WTC11 (cell line): Measurements from ENCODE around the gene MAGEB6B. TPM values are rescaled to one million over a fixed set of nuclear protein-coding genes. Genes with fewer than 3 reads are reported as not detected.

ENCODE experiments used
- ATAC-seq: fragments of 200-7000 bp; cut with Tn5 transposase; 2 replicates; pipeline ENCODE4 v1.10.0; 2021; ENCODE audit warnings: mild to moderate bottlenecking, moderate library complexity
- Bru-seq: library from RNA; stranded (reverse); fragments of 400-500 nt; gene quantifications from one replicate; lab custom pipeline; 2021; lab: Mats Ljungman, UMichigan
- CTCF ChIA-PET: fragments of 300-600 bp; sonication (Branson Sonifier 250); formaldehyde crosslinking; loops from one replicate; lab custom pipeline; 2021; ENCODE audit warnings: antibody characterized with exemption; lab: Charles Lee
- POLR2A ChIA-PET: fragments of 350-600 bp; sonication (Branson Sonifier 250); formaldehyde crosslinking; loops from one replicate; lab custom pipeline; 2021; ENCODE audit warnings: antibody characterized with exemption; lab: Charles Lee
- DNase-seq: peaks from one replicate; pipeline ENCODE4 v3.0.0; 2021; ENCODE audit warnings: low spot score
- H3K27ac Mint-ChIP-seq: 2 replicates; pipeline ENCODE4 v1.8.0; 2021; ENCODE audit warnings: mixed read lengths
- H3K27me3 Mint-ChIP-seq: 2 replicates; pipeline ENCODE4 v1.8.0; 2021; ENCODE audit warnings: low read depth, mild to moderate bottlenecking, moderate library complexity, mixed read lengths
- H3K36me3 Mint-ChIP-seq: 2 replicates; pipeline ENCODE4 v1.8.0; 2021; ENCODE audit warnings: mixed read lengths
- H3K4me1 Mint-ChIP-seq: 2 replicates; pipeline ENCODE4 v1.8.0; 2022; ENCODE audit warnings: mixed read lengths
- H3K4me3 Mint-ChIP-seq: 2 replicates; pipeline ENCODE4 v1.8.0; 2021; ENCODE audit warnings: mild to moderate bottlenecking, moderate library complexity, mixed read lengths
- H3K9me3 Mint-ChIP-seq: 2 replicates; pipeline ENCODE4 v1.8.0; 2021; ENCODE audit warnings: mixed read lengths
- ATF1 ChIP-seq: sonication (generic); formaldehyde crosslinking; IDR thresholded peaks from 2 replicates; pipeline ENCODE4 v1.8.1; 2023; ENCODE audit warnings: mild to moderate bottlenecking, moderate library complexity, missing genetic modification reagents
- ELF4 ChIP-seq: sonication (generic); formaldehyde crosslinking; IDR thresholded peaks from 2 replicates; pipeline ENCODE4 v1.8.1; 2022; ENCODE audit warnings: low read depth, mild to moderate bottlenecking, moderate library complexity, missing genetic modification reagents
- ETV6 ChIP-seq: sonication (generic); formaldehyde crosslinking; IDR thresholded peaks from 2 replicates; pipeline ENCODE4 v1.8.1; 2022; ENCODE audit warnings: mild to moderate bottlenecking, missing genetic modification reagents
- FOXJ3 ChIP-seq: sonication (generic); formaldehyde crosslinking; IDR thresholded peaks from 2 replicates; pipeline ENCODE4 v1.9.0; 2021; ENCODE audit warnings: missing genetic modification reagents, mild to moderate bottlenecking, borderline replicate concordance
- IRF2 ChIP-seq: sonication (generic); formaldehyde crosslinking; IDR thresholded peaks from 2 replicates; pipeline ENCODE4 v1.8.0; 2022; ENCODE audit warnings: low read depth, missing genetic modification reagents, borderline replicate concordance
- JAZF1 ChIP-seq: fragments of 250-450 bp; sonication (Bioruptor Pico); IDR thresholded peaks from 2 replicates; pipeline ENCODE4 v1.9.0; 2021; ENCODE audit warnings: moderate library complexity, mild to moderate bottlenecking, inconsistent platforms
- NR1H2 ChIP-seq: sonication (generic); formaldehyde crosslinking; IDR thresholded peaks from 2 replicates; pipeline ENCODE4 v1.9.0; 2021; ENCODE audit warnings: mild to moderate bottlenecking, moderate library complexity, missing genetic modification reagents
- NR3C1 ChIP-seq: sonication (generic); formaldehyde crosslinking; conservative IDR thresholded peaks from 2 replicates; pipeline ENCODE4 v1.8.1; 2023; ENCODE audit warnings: low read depth, mild to moderate bottlenecking, missing genetic modification reagents
- PRRX2 ChIP-seq: fragments of 250-450 bp; sonication (Bioruptor Pico); IDR thresholded peaks from 2 replicates; pipeline ENCODE4 v1.8.0; 2021; ENCODE audit warnings: mild to moderate bottlenecking
- RORB ChIP-seq: fragments of 250-450 bp; sonication (Bioruptor Pico); IDR thresholded peaks from 2 replicates; pipeline ENCODE4 v1.9.0; 2021; ENCODE audit warnings: mild to moderate bottlenecking
- ZBTB21 ChIP-seq: sonication (generic); formaldehyde crosslinking; IDR thresholded peaks from 2 replicates; pipeline ENCODE4 v1.8.1; 2023; ENCODE audit warnings: mild to moderate bottlenecking, missing genetic modification reagents, borderline replicate concordance
- ZNF121 ChIP-seq: sonication (generic); formaldehyde crosslinking; IDR thresholded peaks from 2 replicates; pipeline ENCODE4 v1.8.0; 2023; ENCODE audit warnings: missing genetic modification reagents
- ZNF263 ChIP-seq: sonication (generic); formaldehyde crosslinking; IDR thresholded peaks from 2 replicates; pipeline ENCODE4 v1.8.1; 2022; ENCODE audit warnings: low read depth, mild to moderate bottlenecking, moderate library complexity, missing genetic modification reagents
- ZNF396 ChIP-seq: fragments of 250-450 bp; sonication (Bioruptor Pico); IDR thresholded peaks from 2 replicates; pipeline ENCODE4 v1.8.0; 2021; ENCODE audit warnings: mild to moderate bottlenecking, moderate library complexity, borderline replicate concordance
- ZNF423 ChIP-seq: fragments of 250-450 bp; sonication (Bioruptor Pico); IDR thresholded peaks from 2 replicates; pipeline ENCODE4 v2.1.2; 2022; ENCODE audit warnings: mild to moderate bottlenecking, moderate library complexity
- long read RNA-seq, 3 experiments: library from RNA in 1 of 3; library from capped mRNA in 1 of 3; library from polyadenylated mRNA in 1 of 3; unstranded in 2 of 3; stranded (forward) in 1 of 3; transcript quantifications; one replicate each; pipeline ENCODE4 v2.0.0, GENCODE V29; 2021
- total RNA-seq: library from RNA; stranded (reverse); gene quantifications from 3 replicates; pipeline ENCODE4 v1.2.3, GENCODE V29; 2021
- TF ChIP-seq, protein P1 (sequence below): fragments of 250-450 bp; sonication (Bioruptor Pico); IDR thresholded peaks from 2 replicates; pipeline ENCODE4 v1.9.0; 2021; ENCODE audit warnings: mild to moderate bottlenecking
- TF ChIP-seq, protein P2 (sequence below): sonication (generic); formaldehyde crosslinking; IDR thresholded peaks from 2 replicates; pipeline ENCODE4 v1.8.1; 2022; ENCODE audit warnings: mild to moderate bottlenecking, moderate library complexity, missing genetic modification reagents
- TF ChIP-seq, protein P3 (sequence below): sonication (generic); formaldehyde crosslinking; IDR thresholded peaks from 2 replicates; pipeline ENCODE4 v1.8.1; 2022; ENCODE audit warnings: missing genetic modification reagents, borderline replicate concordance
- TF ChIP-seq, protein P4 (sequence below): sonication (generic); formaldehyde crosslinking; IDR thresholded peaks from 2 replicates; pipeline ENCODE4 v1.8.1; 2023; ENCODE audit warnings: mild to moderate bottlenecking, missing genetic modification reagents, moderate library complexity
- TF ChIP-seq, protein P5 (sequence below): sonication (generic); formaldehyde crosslinking; IDR thresholded peaks from 2 replicates; pipeline ENCODE4 v1.8.1; 2022; ENCODE audit warnings: low read depth, mild to moderate bottlenecking, moderate library complexity, missing genetic modification reagents, borderline replicate concordance
- TF ChIP-seq, protein P6 (sequence below): fragments of 250-450 bp; sonication (Bioruptor Pico); IDR thresholded peaks from 2 replicates; pipeline ENCODE4 v1.9.0; 2021; ENCODE audit warnings: moderate library complexity, mild to moderate bottlenecking, inconsistent platforms, borderline replicate concordance
- TF ChIP-seq, protein P7 (sequence below): sonication (generic); formaldehyde crosslinking; IDR thresholded peaks from 2 replicates; pipeline ENCODE4 v1.8.0; 2022; ENCODE audit warnings: mild to moderate bottlenecking, missing genetic modification reagents
- TF ChIP-seq, protein P8 (sequence below): sonication (generic); formaldehyde crosslinking; IDR thresholded peaks from 2 replicates; pipeline ENCODE4 v1.8.1; 2022; ENCODE audit warnings: mild to moderate bottlenecking, missing genetic modification reagents, moderate library complexity, borderline replicate concordance

The MAGEB6B gene, protein sequence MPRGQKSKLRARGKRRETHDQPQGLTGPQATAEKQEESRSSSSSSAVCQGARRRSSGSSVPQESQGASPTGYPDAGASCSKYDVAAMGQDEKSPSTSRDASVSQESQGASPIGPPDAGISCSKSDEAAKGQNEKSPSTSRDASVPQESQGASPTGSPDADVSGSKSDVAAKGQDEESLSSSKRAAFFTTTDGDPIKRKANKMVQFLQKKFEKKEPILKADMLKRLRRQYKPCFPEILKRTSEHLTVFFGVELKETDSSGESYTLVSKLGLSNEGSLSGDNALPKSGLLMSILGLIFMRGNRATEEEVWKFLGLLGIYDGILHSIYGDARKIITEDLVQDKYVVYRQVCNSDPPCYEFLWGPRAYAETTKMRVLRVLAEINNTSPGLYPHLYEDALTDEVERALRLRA
- total RNA-seq (not detected in 3 replicates), Bru-seq, nascent RNA (not detected)
- long read RNA-seq, experiment 1: 0 reads
- long read RNA-seq, experiment 2: 0 reads
- long read RNA-seq, experiment 3: 0 reads

DNA sequence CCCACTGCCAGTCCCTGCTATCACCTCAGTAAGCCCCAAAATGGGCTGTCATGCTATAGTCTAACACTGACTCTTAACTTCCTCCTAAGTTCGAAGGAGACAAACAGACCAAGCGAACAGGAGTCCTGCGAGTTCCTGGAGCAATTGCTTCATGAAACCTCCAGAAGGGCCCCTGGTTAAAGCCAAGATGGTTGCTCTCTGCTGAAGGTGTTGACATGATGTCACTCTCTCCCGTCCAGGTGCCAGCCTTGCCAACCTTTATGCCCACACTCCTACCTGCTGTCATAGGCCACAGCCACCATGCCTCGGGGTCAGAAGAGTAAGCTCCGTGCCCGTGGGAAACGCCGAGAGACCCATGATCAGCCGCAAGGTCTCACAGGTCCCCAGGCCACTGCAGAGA lies at the start of gene MAGEB6B:
MAGEB6B (plus strand) TSS at position 301 of the 400 bp plus-strand sequence; CDS start at position 301, 0 bp downstream.
- ChIA-PET CTCF (no interaction called here), POLR2A (no interaction called here)
- TF ChIP-seq PRRX2 (CRISPR knock-in tag) (no peak), ETV6 (CRISPR knock-in tag) (no peak), ZNF121 (CRISPR knock-in tag) (no peak), RORB (CRISPR knock-in tag) (no peak), ELF4 (CRISPR knock-in tag) (no peak), IRF2 (CRISPR knock-in tag) (no peak), NR3C1 (CRISPR knock-in tag) (no peak), JAZF1 (CRISPR knock-in tag) (no peak), ATF1 (CRISPR knock-in tag) (no peak)
- TF ChIP-seq, protein P1, sequence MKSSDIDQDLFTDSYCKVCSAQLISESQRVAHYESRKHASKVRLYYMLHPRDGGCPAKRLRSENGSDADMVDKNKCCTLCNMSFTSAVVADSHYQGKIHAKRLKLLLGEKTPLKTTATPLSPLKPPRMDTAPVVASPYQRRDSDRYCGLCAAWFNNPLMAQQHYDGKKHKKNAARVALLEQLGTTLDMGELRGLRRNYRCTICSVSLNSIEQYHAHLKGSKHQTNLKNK (CRISPR knock-in tag): no peak
- TF ChIP-seq, protein P2, sequence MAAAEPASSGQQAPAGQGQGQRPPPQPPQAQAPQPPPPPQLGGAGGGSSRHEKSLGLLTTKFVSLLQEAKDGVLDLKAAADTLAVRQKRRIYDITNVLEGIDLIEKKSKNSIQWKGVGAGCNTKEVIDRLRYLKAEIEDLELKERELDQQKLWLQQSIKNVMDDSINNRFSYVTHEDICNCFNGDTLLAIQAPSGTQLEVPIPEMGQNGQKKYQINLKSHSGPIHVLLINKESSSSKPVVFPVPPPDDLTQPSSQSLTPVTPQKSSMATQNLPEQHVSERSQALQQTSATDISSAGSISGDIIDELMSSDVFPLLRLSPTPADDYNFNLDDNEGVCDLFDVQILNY (CRISPR knock-in tag): no peak
- TF ChIP-seq, protein P3, sequence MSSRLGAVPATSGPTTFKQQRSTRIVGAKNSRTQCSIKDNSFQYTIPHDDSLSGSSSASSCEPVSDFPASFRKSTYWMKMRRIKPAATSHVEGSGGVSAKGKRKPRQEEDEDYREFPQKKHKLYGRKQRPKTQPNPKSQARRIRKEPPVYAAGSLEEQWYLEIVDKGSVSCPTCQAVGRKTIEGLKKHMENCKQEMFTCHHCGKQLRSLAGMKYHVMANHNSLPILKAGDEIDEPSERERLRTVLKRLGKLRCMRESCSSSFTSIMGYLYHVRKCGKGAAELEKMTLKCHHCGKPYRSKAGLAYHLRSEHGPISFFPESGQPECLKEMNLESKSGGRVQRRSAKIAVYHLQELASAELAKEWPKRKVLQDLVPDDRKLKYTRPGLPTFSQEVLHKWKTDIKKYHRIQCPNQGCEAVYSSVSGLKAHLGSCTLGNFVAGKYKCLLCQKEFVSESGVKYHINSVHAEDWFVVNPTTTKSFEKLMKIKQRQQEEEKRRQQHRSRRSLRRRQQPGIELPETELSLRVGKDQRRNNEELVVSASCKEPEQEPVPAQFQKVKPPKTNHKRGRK: no peak
- TF ChIP-seq, protein P4, sequence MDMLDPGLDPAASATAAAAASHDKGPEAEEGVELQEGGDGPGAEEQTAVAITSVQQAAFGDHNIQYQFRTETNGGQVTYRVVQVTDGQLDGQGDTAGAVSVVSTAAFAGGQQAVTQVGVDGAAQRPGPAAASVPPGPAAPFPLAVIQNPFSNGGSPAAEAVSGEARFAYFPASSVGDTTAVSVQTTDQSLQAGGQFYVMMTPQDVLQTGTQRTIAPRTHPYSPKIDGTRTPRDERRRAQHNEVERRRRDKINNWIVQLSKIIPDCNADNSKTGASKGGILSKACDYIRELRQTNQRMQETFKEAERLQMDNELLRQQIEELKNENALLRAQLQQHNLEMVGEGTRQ (CRISPR knock-in tag): no peak
- TF ChIP-seq, protein P5, sequence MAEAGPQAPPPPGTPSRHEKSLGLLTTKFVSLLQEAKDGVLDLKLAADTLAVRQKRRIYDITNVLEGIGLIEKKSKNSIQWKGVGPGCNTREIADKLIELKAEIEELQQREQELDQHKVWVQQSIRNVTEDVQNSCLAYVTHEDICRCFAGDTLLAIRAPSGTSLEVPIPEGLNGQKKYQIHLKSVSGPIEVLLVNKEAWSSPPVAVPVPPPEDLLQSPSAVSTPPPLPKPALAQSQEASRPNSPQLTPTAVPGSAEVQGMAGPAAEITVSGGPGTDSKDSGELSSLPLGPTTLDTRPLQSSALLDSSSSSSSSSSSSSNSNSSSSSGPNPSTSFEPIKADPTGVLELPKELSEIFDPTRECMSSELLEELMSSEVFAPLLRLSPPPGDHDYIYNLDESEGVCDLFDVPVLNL (CRISPR knock-in tag): no peak
- TF ChIP-seq, protein P6, sequence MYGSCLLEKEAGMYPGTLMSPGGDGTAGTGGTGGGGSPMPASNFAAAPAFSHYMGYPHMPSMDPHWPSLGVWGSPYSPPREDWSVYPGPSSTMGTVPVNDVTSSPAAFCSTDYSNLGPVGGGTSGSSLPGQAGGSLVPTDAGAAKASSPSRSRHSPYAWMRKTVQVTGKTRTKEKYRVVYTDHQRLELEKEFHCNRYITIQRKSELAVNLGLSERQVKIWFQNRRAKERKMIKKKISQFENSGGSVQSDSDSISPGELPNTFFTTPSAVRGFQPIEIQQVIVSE (CRISPR knock-in tag): no peak
- TF ChIP-seq, protein P7, sequence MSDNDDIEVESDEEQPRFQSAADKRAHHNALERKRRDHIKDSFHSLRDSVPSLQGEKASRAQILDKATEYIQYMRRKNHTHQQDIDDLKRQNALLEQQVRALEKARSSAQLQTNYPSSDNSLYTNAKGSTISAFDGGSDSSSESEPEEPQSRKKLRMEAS (CRISPR knock-in tag): no peak
- Mint-ChIP-seq H3K9me3 (peaks cover 10% of the 10 kb centered on the region; the same call in 1 of the 2 replicates), H3K4me3 (no peak within 1 kb of the TSS), H3K27me3 (no peaks in the 10 kb centered on the region), H3K27ac (no peak within 1 kb of the TSS), H3K36me3 (no peaks in the 10 kb centered on the region), H3K4me1 (no peaks in the 10 kb centered on the region)
- DNase-seq: no peak
- no peak for ATAC-seq

DNA sequence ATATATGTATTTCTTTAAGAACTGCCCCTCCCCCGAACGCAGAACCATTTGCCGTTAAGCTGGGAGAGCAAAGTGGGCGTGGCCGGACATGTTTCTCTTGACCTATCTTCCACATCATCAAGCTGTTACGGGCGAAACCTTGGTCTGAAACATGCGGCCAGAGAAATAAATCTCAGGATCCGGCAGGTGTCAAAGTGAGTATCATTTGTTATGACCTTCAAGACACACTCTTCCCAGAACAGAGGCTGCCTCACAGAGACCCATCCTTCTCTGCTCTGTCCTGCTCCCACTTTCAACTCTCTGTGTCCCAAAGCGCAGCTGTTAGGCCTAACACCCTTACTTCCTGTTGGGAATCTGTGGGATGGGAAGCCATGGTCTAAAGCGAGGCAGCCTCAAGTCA lies 22.1 kb upstream of the MAGEB6B start, which contains the start of gene MAGEB18:
MAGEB18 (plus strand) TSS at position 70 of the 400 bp plus-strand sequence. CDS start 643 bp downstream, outside the sequence.
- no peak within 1 kb of the TSS for H3K27ac Mint-ChIP-seq
- TF ChIP-seq ZNF396: no peak
- no peak for TF ChIP-seq ELF4 (CRISPR knock-in tag)
- TF ChIP-seq, protein P3: no peak
- TF ChIP-seq, protein P8, sequence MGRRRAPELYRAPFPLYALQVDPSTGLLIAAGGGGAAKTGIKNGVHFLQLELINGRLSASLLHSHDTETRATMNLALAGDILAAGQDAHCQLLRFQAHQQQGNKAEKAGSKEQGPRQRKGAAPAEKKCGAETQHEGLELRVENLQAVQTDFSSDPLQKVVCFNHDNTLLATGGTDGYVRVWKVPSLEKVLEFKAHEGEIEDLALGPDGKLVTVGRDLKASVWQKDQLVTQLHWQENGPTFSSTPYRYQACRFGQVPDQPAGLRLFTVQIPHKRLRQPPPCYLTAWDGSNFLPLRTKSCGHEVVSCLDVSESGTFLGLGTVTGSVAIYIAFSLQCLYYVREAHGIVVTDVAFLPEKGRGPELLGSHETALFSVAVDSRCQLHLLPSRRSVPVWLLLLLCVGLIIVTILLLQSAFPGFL (CRISPR knock-in tag): no peak
- no peak for TF ChIP-seq NR1H2 (CRISPR knock-in tag)
- no peak for TF ChIP-seq ZNF263
- TF ChIP-seq ZBTB21 (CRISPR knock-in tag): no peak
- no peak for TF ChIP-seq ZNF423 (CRISPR knock-in tag)
- TF ChIP-seq, protein P2 (CRISPR knock-in tag): no peak
- TF ChIP-seq FOXJ3: no peak

More for the DNA sequence above, 22.1 kb upstream of the MAGEB6B start, which contains the start of gene MAGEB18:
- H3K4me1 Mint-ChIP-seq: no peaks in the 10 kb centered on the region
- POLR2A ChIA-PET: no interaction called here
- CTCF ChIA-PET: no interaction called here
- H3K27me3 Mint-ChIP-seq: no peaks in the 10 kb centered on the region; the same call in 1 of the 2 replicates
- DNase-seq: no peak
- ATAC-seq: no peak
- H3K36me3 Mint-ChIP-seq: no peaks in the 10 kb centered on the region
- H3K4me3 Mint-ChIP-seq: no peak within 1 kb of the TSS
- H3K9me3 Mint-ChIP-seq: peaks cover 6% of the 10 kb centered on the region; the same call in 1 of the 2 replicates
